TTC549 (cell line): ENCODE results near the gene EPPIN.

ENCODE experiments used
- FAIRE-seq: peaks from 2 replicates; lab custom pipeline; 2012; peaks lifted over from hg19 to GRCh38; lab: Jason Lieb, UNC

EPPIN gene

DNA sequence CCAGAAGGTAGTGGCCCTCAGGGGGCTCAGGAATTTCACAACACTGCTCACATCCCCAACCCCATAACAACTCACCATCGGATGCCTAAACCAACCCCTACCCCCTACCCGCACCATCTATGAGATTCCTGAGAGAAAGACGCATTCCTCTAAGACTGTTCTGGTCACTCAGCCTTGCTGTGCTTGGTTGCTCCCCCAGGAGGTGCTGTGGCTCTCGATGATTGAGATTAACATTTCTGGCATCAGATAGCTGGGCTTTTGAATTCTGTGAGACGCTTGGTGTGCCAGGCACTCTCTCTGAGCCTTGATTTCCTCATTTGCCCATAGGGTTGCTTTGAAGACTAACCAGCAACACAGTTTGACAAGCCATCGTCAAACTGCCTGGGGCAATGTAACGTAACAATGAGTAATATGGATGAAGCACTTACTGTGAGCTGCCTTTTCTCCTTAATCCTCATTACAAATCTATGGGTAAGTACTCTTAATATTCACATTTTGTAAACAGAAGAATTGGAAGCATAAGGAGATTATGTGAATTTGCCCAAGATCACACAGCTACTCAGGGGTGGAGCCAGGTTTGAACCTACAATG is 8.9 kb downstream of the EPPIN start:
- FAIRE-seq = no peak

DNA sequence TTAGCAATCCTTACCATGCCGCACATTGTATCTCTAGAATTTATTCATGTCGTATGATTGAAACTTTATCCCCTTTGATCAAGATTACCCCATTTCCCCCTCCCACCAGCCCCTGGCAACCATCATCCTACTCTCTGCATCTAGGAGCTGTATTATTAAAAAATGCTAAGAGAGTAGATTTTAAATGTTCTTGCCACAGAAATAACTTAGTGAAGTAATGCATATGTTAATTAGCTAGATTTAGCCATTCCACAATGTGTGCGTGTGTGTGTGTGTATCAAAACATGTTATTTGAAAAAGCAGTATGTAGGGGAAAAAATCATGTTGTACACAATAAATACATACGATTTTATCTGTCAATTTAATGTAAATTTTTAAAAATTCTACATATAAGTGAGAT is 19.9 kb downstream of the EPPIN start:
- no peak for FAIRE-seq

- FAIRE-seq = no peak
These were observed 23.4 kb downstream of the EPPIN start for GRCh38 chr20:45523821-45524220.

DNA sequence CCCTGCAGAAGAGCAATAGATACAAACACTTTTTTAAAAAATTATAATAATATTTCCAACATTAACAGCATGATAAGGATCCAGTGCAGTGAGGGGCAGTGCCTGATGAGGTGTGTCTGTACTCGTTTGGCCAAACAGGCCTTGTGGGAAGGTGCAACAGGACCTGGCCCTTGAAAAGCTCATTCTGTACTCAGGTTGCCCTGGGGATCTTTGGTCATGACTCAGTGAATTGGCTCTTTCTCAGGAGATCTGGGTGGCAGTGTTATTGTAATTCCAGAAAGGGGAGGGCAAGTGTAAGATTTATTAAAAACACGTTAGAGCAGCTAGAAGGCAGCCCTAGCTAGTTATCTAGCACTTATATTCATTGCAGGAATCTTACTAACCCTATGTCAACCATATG is 28.9 kb downstream of the EPPIN start:
- no peak for FAIRE-seq

GRCh38 chr20:45515147-45515913 is 31.9 kb downstream of the EPPIN start, which contains the start of gene SPINT3:
TSS of gene SPINT3 (minus strand) at chr20:45515622. CDS start at chr20:45515608, 14 bp downstream.
- no peak for FAIRE-seq

- FAIRE-seq = no peak
These were observed 36.8 kb downstream of the EPPIN start for GRCh38 chr20:45510242-45510862.

- no peak for FAIRE-seq
These were observed 38.1 kb downstream of the EPPIN start for GRCh38 chr20:45509091-45509490.

DNA sequence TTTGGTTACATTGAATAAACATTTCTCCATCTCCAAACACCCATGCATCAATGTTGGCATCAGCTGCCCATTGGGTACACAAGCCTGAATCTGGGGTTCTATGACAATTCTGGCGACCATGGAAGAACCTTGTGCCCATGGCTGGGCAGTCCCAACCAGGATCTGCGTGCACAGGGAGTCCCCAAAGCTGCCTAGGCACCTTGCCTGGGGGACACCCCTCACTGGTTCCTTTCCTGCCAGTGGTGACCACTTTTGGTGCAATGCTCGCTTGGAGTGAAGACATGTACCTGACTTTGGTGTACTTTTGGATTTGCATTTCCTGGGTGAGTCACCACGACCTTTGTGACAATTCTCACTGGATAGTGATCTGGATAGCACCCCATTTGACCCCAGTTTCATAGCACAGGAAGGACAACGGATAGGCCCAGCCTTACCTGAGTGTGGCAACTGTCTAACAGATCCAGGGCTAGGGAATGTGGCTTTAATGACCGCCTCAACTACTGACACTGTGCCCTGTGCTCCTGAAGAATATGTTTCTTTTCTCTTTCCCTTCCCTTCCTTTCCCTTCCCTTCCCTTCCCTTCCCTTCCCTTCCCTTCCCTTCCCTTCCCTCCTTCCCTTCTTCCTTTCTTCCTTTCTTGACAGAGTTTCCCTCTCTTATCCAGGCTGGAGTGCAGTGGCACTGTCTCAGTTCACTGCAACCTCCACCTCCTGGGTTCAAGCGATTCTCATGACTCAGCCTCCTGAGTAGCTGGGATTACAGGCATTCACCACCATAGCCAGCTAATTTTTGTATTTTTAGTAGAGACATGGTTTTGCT is 38.9 kb downstream of the EPPIN start:
- FAIRE-seq = no peak

GRCh38 chr20:45507011-45507820 is 40.0 kb downstream of the EPPIN start:
- FAIRE-seq = no peak

DNA sequence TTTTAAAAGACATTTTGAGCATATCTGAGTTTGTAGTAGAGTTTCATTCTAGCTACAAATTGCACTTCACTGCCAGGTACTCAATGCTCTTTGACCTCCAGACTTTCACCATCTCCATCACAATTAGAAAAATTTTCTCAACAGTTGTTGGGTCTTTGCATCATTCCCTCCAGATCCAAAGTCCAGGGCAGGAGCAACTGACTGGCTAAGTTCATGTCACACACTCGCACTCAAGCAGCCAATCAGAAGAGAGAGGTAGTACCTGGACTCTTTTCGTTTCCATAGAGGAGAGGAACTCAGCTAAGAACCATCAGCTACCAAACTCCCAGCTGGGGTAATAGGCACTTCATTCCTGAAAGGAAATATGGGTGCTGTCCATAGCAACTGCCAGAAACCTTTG is 40.8 kb downstream of the EPPIN start:
- FAIRE-seq = no peak

GRCh38 chr20:45503403-45503802 is 43.8 kb downstream of the EPPIN start:
- no peak for FAIRE-seq

DNA sequence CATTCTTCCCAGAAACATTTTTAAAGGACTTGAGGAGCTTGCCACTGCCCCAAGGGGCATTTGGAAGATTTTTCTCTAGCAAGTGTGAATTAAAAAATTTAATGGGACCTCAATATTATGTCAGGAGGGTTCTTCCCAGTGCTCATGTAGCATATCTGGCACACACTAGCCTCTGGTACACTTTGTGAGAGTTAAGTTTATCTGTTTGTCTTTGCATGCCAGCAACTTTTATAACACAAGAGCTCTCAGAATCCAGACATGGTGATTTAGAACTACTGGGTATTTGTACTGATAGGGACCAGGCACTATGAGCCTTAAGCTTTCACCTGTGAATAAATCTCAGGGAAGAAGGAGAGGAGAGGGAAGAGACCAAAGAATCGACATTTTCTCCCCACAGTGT is 44.6 kb downstream of the EPPIN start:
- FAIRE-seq = no peak

GRCh38 chr20:45501600-45501999 is 45.6 kb downstream of the EPPIN start:
- FAIRE-seq = no peak

GRCh38 chr20:45500022-45500421 is 47.2 kb downstream of the EPPIN start:
- FAIRE-seq = no peak

DNA sequence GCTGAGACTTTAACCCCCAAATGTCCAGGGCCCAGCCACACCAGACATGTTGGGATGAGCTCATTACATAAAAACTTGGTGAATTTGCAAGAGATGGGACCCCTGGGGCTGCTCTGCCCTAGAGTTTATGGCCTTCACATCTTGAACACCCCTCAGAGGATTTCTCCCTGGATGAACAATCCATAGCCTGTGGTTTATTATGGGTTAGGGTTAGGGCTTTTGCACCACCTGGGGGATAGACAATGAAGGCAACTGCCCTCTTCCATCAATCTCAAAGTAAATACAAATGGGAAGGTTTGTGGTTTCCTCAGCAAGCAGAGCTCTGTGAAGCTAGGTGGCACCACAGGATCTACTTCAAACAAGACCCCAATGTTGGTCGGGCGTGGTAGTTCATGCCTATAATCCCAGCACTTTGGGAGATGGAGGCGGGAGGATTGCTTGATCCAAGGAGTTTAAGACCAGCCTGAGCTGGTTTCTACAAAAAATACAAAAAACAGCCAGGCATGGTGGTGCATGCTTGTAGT is 49.2 kb downstream of the EPPIN start:
- FAIRE-seq = no peak

GRCh38 chr20:45496166-45496565 is 51.0 kb downstream of the EPPIN start:
- FAIRE-seq = no peak

DNA sequence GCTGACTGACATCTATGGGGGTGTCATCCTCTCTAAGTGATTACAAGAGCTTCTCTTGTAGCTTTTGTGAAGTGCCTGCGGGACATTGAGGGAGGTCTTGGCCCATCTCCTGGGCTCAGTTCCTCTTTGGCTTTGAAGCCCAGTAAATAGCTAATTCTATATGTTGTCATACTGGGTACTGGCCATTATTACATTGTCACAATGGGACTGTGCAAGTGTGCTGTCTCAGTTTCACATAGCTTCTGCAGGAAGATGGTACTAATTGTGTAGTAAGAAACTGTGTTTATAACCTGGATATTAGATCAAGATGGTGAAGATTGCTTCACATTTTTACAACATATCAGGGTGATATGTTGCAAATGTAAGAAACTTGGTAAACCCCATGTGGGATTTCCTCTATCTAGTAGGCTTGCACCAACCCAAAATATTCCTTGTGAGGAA is 51.7 kb downstream of the EPPIN start:
- no peak for FAIRE-seq
